ENCODE measurements around the gene MYO5B. TPM values are rescaled to one million over a fixed set of nuclear protein-coding genes. Genes with fewer than 3 reads are reported as not detected.

MYO5B gene
- total RNA-seq, 1 experiment from 2014 or later, result 32.1 TPM

- ChIA-PET POLR2A (no interaction called here), CTCF (interaction anchor here (1.6 kb wide), 1 partner anchor 305 kb away, joined by 3 read pairs; no protein-coding TSS in a partner anchor), RAD21 (ENCODE audit: low non-redundant PET in 1 of 2, low total read pairs in 2 of 2, uncharacterized antibody in 2 of 2, unreplicated experiment in 2 of 2) (no interaction called here)
- ATAC-seq (no peak), DNase-seq (ENCODE audit: low read depth, low spot score) (peak; percentile 18)
- peaks cover 0 to 5% of the 10 kb centered on the region in 2 experiments; a peak in 3 of 4 replicates for H3K4me1 ChIP-seq (ENCODE audit: control insufficient read depth in 1 of 2, insufficient read depth in 2 of 2, low read length in 2 of 2)
- no peak overlapping the region for H3K27ac ChIP-seq (ENCODE audit: low read depth, low read length)
- no peak overlapping the region for H3K4me3 ChIP-seq (replicated peaks in 1 of 2; ENCODE audit: low read depth in 1 of 2, low read length in 2 of 2)
- H3K4me2 ChIP-seq (ENCODE audit: low read length), result no peak overlapping the region
- H3K9me3 ChIP-seq (ENCODE audit: control insufficient read depth in 1 of 2, insufficient read depth in 1 of 2, low read depth in 1 of 2, low read length in 2 of 2), result no peaks in the 10 kb centered on the region
- TF ChIP-seq, protein P1, sequence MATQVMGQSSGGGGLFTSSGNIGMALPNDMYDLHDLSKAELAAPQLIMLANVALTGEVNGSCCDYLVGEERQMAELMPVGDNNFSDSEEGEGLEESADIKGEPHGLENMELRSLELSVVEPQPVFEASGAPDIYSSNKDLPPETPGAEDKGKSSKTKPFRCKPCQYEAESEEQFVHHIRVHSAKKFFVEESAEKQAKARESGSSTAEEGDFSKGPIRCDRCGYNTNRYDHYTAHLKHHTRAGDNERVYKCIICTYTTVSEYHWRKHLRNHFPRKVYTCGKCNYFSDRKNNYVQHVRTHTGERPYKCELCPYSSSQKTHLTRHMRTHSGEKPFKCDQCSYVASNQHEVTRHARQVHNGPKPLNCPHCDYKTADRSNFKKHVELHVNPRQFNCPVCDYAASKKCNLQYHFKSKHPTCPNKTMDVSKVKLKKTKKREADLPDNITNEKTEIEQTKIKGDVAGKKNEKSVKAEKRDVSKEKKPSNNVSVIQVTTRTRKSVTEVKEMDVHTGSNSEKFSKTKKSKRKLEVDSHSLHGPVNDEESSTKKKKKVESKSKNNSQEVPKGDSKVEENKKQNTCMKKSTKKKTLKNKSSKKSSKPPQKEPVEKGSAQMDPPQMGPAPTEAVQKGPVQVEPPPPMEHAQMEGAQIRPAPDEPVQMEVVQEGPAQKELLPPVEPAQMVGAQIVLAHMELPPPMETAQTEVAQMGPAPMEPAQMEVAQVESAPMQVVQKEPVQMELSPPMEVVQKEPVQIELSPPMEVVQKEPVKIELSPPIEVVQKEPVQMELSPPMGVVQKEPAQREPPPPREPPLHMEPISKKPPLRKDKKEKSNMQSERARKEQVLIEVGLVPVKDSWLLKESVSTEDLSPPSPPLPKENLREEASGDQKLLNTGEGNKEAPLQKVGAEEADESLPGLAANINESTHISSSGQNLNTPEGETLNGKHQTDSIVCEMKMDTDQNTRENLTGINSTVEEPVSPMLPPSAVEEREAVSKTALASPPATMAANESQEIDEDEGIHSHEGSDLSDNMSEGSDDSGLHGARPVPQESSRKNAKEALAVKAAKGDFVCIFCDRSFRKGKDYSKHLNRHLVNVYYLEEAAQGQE (IDR thresholded peaks at IDR 0.05; ENCODE audit: low read depth), result peak; percentile 93
- TF ChIP-seq SP1 (IDR thresholded peaks at IDR 0.05; ENCODE audit: low read depth), result no peak
- no peaks in the 10 kb centered on the region for H3K9me2 ChIP-seq (ENCODE audit: insufficient read depth)
- H3K27me3 ChIP-seq (ENCODE audit: insufficient read depth, low read length), result no peaks in the 10 kb centered on the region
- H4K20me1 ChIP-seq (ENCODE audit: insufficient read depth), result no peaks in the 10 kb centered on the region
- no peak overlapping the region for H3K9ac ChIP-seq (ENCODE audit: low read length)
- no peaks in the 10 kb centered on the region for H3K79me2 ChIP-seq (ENCODE audit: insufficient read depth, low read length)
- no peaks in the 10 kb centered on the region for H3K36me3 ChIP-seq (ENCODE audit: control insufficient read depth in 1 of 2, insufficient read depth in 2 of 2, low read length in 2 of 2)
- BruUV-seq (replicated peaks), result no TSS peak
- intact Hi-C loops (cut with micrococcal nuclease), result no loop called here
- H2AFZ ChIP-seq (ENCODE audit: low read depth, low read length, poor library complexity, severe bottlenecking), result no peak overlapping the region
These were observed 296.5 kb downstream of the MYO5B start for GRCh38 chr18:49898421-49898820.

DNA sequence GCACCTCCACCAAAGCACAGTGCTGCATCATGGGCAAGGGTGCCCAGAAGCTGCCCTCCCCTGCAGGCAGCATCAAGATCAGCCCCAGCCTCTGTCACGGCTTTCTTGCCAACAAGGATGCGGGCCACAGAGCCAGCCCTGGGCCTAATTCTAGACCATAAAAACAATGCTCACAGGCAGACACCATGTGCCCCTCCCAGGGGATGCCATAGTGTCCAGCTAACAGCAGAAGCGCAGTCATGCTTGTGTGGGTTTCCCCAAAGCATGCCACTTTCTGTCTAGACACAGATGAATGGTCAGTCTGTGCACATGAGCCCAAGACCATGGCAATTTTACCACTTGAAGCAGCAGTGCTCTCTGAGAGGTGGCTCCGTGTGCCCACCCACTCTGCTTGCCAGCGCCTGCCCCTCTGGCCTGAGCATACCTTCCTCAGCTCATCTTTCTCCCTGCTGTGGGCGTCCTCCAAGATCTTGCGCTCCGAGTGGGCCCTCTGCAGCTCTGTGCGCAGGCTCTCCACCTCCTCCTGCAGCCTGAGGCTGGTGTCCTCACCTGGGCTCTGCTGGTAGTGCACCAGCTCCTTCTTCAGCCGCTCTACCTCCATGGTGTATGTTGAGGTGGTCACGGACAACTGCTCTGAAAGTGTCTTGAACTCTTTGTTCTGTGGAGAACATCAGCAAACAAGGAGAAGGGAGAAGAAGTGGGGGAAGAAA, 300.3 kb downstream of the MYO5B start:
- no peaks in the 10 kb centered on the region for H3K27me3 ChIP-seq (ENCODE audit: insufficient read depth, low read length)
- no peak overlapping the region for H3K4me3 ChIP-seq (replicated peaks in 1 of 2; ENCODE audit: low read depth in 1 of 2, low read length in 2 of 2)
- RAD21 ChIA-PET (ENCODE audit: low non-redundant PET in 1 of 2, low total read pairs in 2 of 2, uncharacterized antibody in 2 of 2, unreplicated experiment in 2 of 2), result no interaction called here
- no TSS peak for BruUV-seq (replicated peaks)
- TF ChIP-seq, protein P2, sequence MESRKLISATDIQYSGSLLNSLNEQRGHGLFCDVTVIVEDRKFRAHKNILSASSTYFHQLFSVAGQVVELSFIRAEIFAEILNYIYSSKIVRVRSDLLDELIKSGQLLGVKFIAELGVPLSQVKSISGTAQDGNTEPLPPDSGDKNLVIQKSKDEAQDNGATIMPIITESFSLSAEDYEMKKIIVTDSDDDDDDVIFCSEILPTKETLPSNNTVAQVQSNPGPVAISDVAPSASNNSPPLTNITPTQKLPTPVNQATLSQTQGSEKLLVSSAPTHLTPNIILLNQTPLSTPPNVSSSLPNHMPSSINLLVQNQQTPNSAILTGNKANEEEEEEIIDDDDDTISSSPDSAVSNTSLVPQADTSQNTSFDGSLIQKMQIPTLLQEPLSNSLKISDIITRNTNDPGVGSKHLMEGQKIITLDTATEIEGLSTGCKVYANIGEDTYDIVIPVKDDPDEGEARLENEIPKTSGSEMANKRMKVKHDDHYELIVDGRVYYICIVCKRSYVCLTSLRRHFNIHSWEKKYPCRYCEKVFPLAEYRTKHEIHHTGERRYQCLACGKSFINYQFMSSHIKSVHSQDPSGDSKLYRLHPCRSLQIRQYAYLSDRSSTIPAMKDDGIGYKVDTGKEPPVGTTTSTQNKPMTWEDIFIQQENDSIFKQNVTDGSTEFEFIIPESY (IDR thresholded peaks at IDR 0.05; ENCODE audit: extremely low read depth, insufficient replicate concordance, low read length), result no peak
- no peak overlapping the region for H3K27ac ChIP-seq (ENCODE audit: low read depth, low read length)
- no peaks in the 10 kb centered on the region for H4K20me1 ChIP-seq (ENCODE audit: insufficient read depth)
- peaks cover 24 to 28% of the 10 kb centered on the region in 2 experiments for H3K4me1 ChIP-seq (ENCODE audit: control insufficient read depth in 1 of 2, insufficient read depth in 2 of 2, low read length in 2 of 2)
- H3K9me3 ChIP-seq (ENCODE audit: control insufficient read depth in 1 of 2, insufficient read depth in 1 of 2, low read depth in 1 of 2, low read length in 2 of 2), result no peaks in the 10 kb centered on the region
- H3K79me2 ChIP-seq (ENCODE audit: insufficient read depth, low read length), result no peaks in the 10 kb centered on the region
- ATAC-seq (no peak), DNase-seq (ENCODE audit: low read depth, low spot score) (no peak)
- H3K9ac ChIP-seq (ENCODE audit: low read length), result no peak overlapping the region
- intact Hi-C loops (cut with micrococcal nuclease), result no loop called here
- CTCF ChIA-PET, result interaction anchor here (1.2 kb wide), 1 partner anchor 36 kb away, joined by 3 read pairs; no protein-coding TSS in a partner anchor
- POLR2A ChIA-PET, result no interaction called here
- H3K36me3 ChIP-seq (ENCODE audit: control insufficient read depth in 1 of 2, insufficient read depth in 2 of 2, low read length in 2 of 2), result no peaks in the 10 kb centered on the region
- H2AFZ ChIP-seq (ENCODE audit: low read depth, low read length, poor library complexity, severe bottlenecking), result no peak overlapping the region
- no peak overlapping the region for H3K4me2 ChIP-seq (ENCODE audit: low read length)
- no peaks in the 10 kb centered on the region for H3K9me2 ChIP-seq (ENCODE audit: insufficient read depth)
